Endothelial cell of umbilical vein (primary cell): ENCODE data around the gene TMPRSS13. TPM values are rescaled to one million over a fixed set of nuclear protein-coding genes. Genes with fewer than 3 reads are reported as not detected.

ENCODE experiments used
- BruUV-seq: library from RNA; stranded (reverse); fragments of 400-500 nt; replicated peaks from 2 replicates; lab custom pipeline; 2021; lab: Mats Ljungman, UMichigan
- CTCF ChIA-PET: fragments of 300-600, 350-600 bp; sonication (Branson Sonifier 250); formaldehyde crosslinking; loops from one replicate; lab custom pipeline; 2021; ENCODE audit warnings: antibody characterized with exemption, inconsistent platforms; lab: Charles Lee
- POLR2A ChIA-PET: fragments of 300-600, 350-600 bp; sonication (Branson Sonifier 250); formaldehyde crosslinking; loops from one replicate; lab custom pipeline; 2021; ENCODE audit warnings: antibody characterized with exemption, inconsistent platforms; lab: Charles Lee
- DNase-seq: peaks from one replicate; pipeline ENCODE4 v3.0.0-alpha.2; 2011; ENCODE audit warnings: low read depth, low spot score
- FAIRE-seq: peaks from 2 replicates; lab custom pipeline; 2011; peaks lifted over from hg19 to GRCh38; lab: Jason Lieb, UNC
- H2AFZ ChIP-seq: 2 replicates; pipeline ENCODE4 v1.6.0; 2012; ENCODE audit warnings: low read depth, low read length, control low read depth, inconsistent platforms
- H3K27ac ChIP-seq: 2 replicates; pipeline ENCODE4 v1.5.1; 2011; ENCODE audit warnings: low read depth, mild to moderate bottlenecking, control low read depth, low read length, moderate library complexity; ENCODE audit not compliant: insufficient read depth
- H3K27me3 ChIP-seq, 2 experiments: 2 replicates each; pipeline versions ENCODE4 v1.6.0 to v1.6.1; 2011; ENCODE audit warnings: low read length in 2 of 2, mixed read lengths in 1 of 2; ENCODE audit not compliant: control insufficient read depth in 2 of 2, insufficient read depth in 2 of 2
- H3K36me3 ChIP-seq, 2 experiments: 2 replicates in 1 of 2; 3 replicates in 1 of 2; pipeline ENCODE4 v1.5.1; 2011; ENCODE audit warnings: low read length in 2 of 2, mild to moderate bottlenecking in 1 of 2, moderate library complexity in 1 of 2; ENCODE audit not compliant: control insufficient read depth in 2 of 2, insufficient read depth in 2 of 2; ENCODE audit errors: extremely low read depth in 1 of 2
- H3K4me1 ChIP-seq: 3 replicates; pipeline ENCODE4 v1.5.1; 2011; ENCODE audit warnings: mild to moderate bottlenecking, low read length; ENCODE audit not compliant: control insufficient read depth, insufficient read depth; ENCODE audit errors: extremely low read depth
- H3K4me2 ChIP-seq: 2 replicates; pipeline ENCODE4 v1.6.1; 2011; ENCODE audit warnings: low read length, control low read depth, mixed read lengths; ENCODE audit not compliant: insufficient read depth
- H3K4me3 ChIP-seq, 3 experiments: fragments of 200-600 bp in 1 of 3; sonication (generic), shearing (Covaris generic) in 1 of 3; replicated peaks in 1 of 3; 2 replicates each; pipeline ENCODE4 v1.5.1; 2011 to 2016; ENCODE audit warnings: control low read depth in 3 of 3, low read length in 3 of 3, mild to moderate bottlenecking in 2 of 3, inconsistent platforms in 1 of 3, low read depth in 1 of 3, moderate library complexity in 1 of 3; ENCODE audit not compliant: insufficient read depth in 1 of 3
- H3K79me2 ChIP-seq: 2 replicates; pipeline ENCODE4 v1.6.0; 2012; ENCODE audit warnings: low read length, inconsistent platforms; ENCODE audit not compliant: control insufficient read depth, insufficient read depth
- H3K9ac ChIP-seq: replicated peaks from 2 replicates; pipeline ENCODE3; 2011; ENCODE audit warnings: low read length, control low read depth; ENCODE audit not compliant: insufficient read depth; ENCODE audit errors: extremely low read depth
- H3K9me1 ChIP-seq: replicated peaks from 3 replicates; pipeline ENCODE4 v1.6.0; 2011; ENCODE audit warnings: mild to moderate bottlenecking, low read length; ENCODE audit not compliant: control insufficient read depth, insufficient read depth; ENCODE audit errors: extremely low read depth
- H3K9me3 ChIP-seq: replicated peaks from 2 replicates; pipeline ENCODE4 v1.5.1; 2012; ENCODE audit warnings: low read length, inconsistent platforms; ENCODE audit not compliant: control insufficient read depth, insufficient read depth
- H4K20me1 ChIP-seq: replicated peaks from 2 replicates; pipeline ENCODE3; 2011; ENCODE audit warnings: mild to moderate bottlenecking, low read length; ENCODE audit not compliant: control insufficient read depth, insufficient read depth; ENCODE audit errors: extremely low read depth
- CTCF ChIP-seq, 2 donors: IDR thresholded peaks; 1 replicate in 1 of 2; 2 replicates in 1 of 2; pipeline ENCODE4 v1.5.1; 2011; ENCODE audit warnings: low read length in 2 of 2, mild to moderate bottlenecking in 2 of 2, moderate library complexity in 2 of 2, control low read depth in 1 of 2, inconsistent platforms in 1 of 2, low read depth in 1 of 2; ENCODE audit not compliant: insufficient read depth in 1 of 2; ENCODE audit errors: extremely low read depth in 1 of 2
- EZH2 ChIP-seq: IDR thresholded peaks from 2 replicates; pipeline ENCODE4 v1.6.1; 2012; ENCODE audit warnings: borderline replicate concordance, low read depth, mild to moderate bottlenecking, moderate library complexity, low read length, inconsistent platforms; ENCODE audit not compliant: severe bottlenecking
- FOS ChIP-seq: IDR thresholded peaks from 2 replicates; pipeline ENCODE4 v1.6.1; 2011; ENCODE audit warnings: mild to moderate bottlenecking, low read length, moderate library complexity, borderline replicate concordance; ENCODE audit not compliant: insufficient read depth
- GATA2 ChIP-seq: IDR thresholded peaks from 2 replicates; pipeline ENCODE4 v1.7.0; 2011; ENCODE audit warnings: low read depth, mild to moderate bottlenecking, moderate library complexity, mixed read lengths, low read length; ENCODE audit not compliant: insufficient read length, insufficient read depth
- JUN ChIP-seq: IDR thresholded peaks from 2 replicates; pipeline ENCODE4 v1.6.1; 2011; ENCODE audit warnings: borderline replicate concordance, low read depth; ENCODE audit not compliant: insufficient read length, insufficient read depth
- MAX ChIP-seq: IDR thresholded peaks from 2 replicates; pipeline ENCODE4 v1.6.1; 2011; ENCODE audit not compliant: insufficient read depth, insufficient read length
- MYC ChIP-seq: IDR thresholded peaks from one replicate; pipeline ENCODE4 v1.6.1; 2011; ENCODE audit warnings: mild to moderate bottlenecking, low read depth, low read length
- POLR2A ChIP-seq: IDR thresholded peaks from 2 replicates; pipeline ENCODE4 v1.6.1; 2012; ENCODE audit warnings: low read depth, mild to moderate bottlenecking, control low read depth, low read length
- POLR2AphosphoS5 ChIP-seq: IDR thresholded peaks from 2 replicates; pipeline ENCODE4 v1.6.1; 2012; ENCODE audit warnings: low read depth, mild to moderate bottlenecking, control low read depth, low read length, moderate library complexity; ENCODE audit not compliant: insufficient read depth
- dilution Hi-C: fragments of 300-500 bp; cut with MboI; formaldehyde crosslinking; loops from one replicate; pipeline ENCODE4 v1.15.0; 2019; ENCODE audit warnings: low sequenced_read_pairs; ENCODE audit not compliant: extremely low pct_ligation_motif_present
- intact Hi-C: fragments of 100-400 bp; cut with micrococcal nuclease; formaldehyde crosslinking; loops from one replicate; pipeline ENCODE4 v1.10.0; 2022
- polyA plus RNA-seq, 4 experiments: library from polyadenylated mRNA; depleted of rRNA in 3 of 4; stranded (reverse) in 3 of 4; unstranded in 1 of 4; fragments of >200 nt; gene quantifications; 2 replicates each; pipeline versions ENCODE4 v1.2.1 to v1.2.3, GENCODE V29; 2011 to 2012; ENCODE audit warnings: missing spikeins in 1 of 4
- total RNA-seq: library from RNA; stranded (reverse); gene quantifications from 2 replicates; pipeline ENCODE4 v1.2.3, GENCODE V29; 2021

TMPRSS13 gene
- total and polyA plus RNA-seq, 2 donors (not counting 3 experiments of a cell fraction or from before 2014, with no cell fraction given) = 0.22 to 0.46 TPM

GRCh38 chr11:117941163-117941707, 12.0 kb upstream of the TMPRSS13 start:
- no TSS peak for BruUV-seq
- CTCF ChIA-PET = interaction anchor here (7.9 kb wide), 1 partner anchor 121 kb away, joined by 520 read pairs; the partner anchor contains the start of gene FXYD2
- Histone ChIP-seq H2AFZ (no peak overlapping the region), H4K20me1 (no peaks in the 10 kb centered on the region), H3K79me2 (no peaks in the 10 kb centered on the region), H3K27ac (no peak overlapping the region), H3K4me2 (no peak overlapping the region), H3K4me1 (peaks cover 13% of the 10 kb centered on the region), H3K9ac (no peak overlapping the region), H3K4me3 (no peak overlapping the region), H3K36me3 (no peaks in the 10 kb centered on the region), H3K27me3 (peaks cover 5 to 8% of the 10 kb centered on the region in 2 experiments), H3K9me1 (no peaks in the 10 kb centered on the region), H3K9me3 (no peaks in the 10 kb centered on the region)
- TF ChIP-seq MYC = no peak
- TF ChIP-seq FOS = no peak
- no peak for TF ChIP-seq JUN
- no peak for TF ChIP-seq EZH2
- no peak for TF ChIP-seq POLR2AphosphoS5
- TF ChIP-seq CTCF (IDR thresholded peaks at IDR 0.05; ENCODE audit: extremely low read depth in 1 of 2, insufficient read depth in 1 of 2, low read depth in 1 of 2, low read length in 2 of 2) = no peak
- TF ChIP-seq POLR2A = no peak
- TF ChIP-seq MAX = no peak
- no peak for TF ChIP-seq GATA2
- POLR2A ChIA-PET = no interaction called here
- dilution Hi-C loops = no loop called here
- DNase-seq = no peak
- no peak for FAIRE-seq
- intact Hi-C loops = no loop called here
